ENCODE data around the gene MAPKBP1. TPM values are rescaled to one million over a fixed set of nuclear protein-coding genes. Genes with fewer than 3 reads are reported as not detected.
"Not testable (repeated sequence)": the region's sequence is repeated elsewhere in the genome, so short reads cannot be mapped to it uniquely, and the experiment has no call there.

The MAPKBP1 gene
- total RNA-seq, result 24.7 and 25.7 TPM in 2 replicates

GRCh38 chr15:41774062-41774881, at the start of gene MAPKBP1:
Gene MAPKBP1, plus strand, starts transcription at chr15:41774484. Its CDS starts 792 bp downstream, at chr15:41775276.
- Mint-ChIP-seq H3K9me3 (no peaks in the 10 kb centered on the region), H3K27me3 (ENCODE audit: low read depth) (no peaks in the 10 kb centered on the region), H3K36me3 (ENCODE audit: low read depth) (peaks cover 5% of the 10 kb centered on the region), H3K4me1 (ENCODE audit: low read depth) (peaks cover 49% of the 10 kb centered on the region), H3K4me3 (ENCODE audit: low read depth) (peak within 1 kb of the TSS; percentile 90), H3K27ac (peak within 1 kb of the TSS; percentile 90)
- intact Hi-C loops (cut with micrococcal nuclease), result loop anchor here (1.0 to 5.0 kb wide), 6 partner anchors 17 to 217 kb away; partner anchors contain the start of gene TYRO3
- peak; percentile 99 for DNase-seq (ENCODE audit: low spot score)

- no peak for DNase-seq (ENCODE audit: low spot score)
- no peaks in the 10 kb centered on the region for H3K9me3 Mint-ChIP-seq
- H3K27ac Mint-ChIP-seq, result no peak overlapping the region
- H3K27me3 Mint-ChIP-seq (ENCODE audit: low read depth), result no peaks in the 10 kb centered on the region
- intact Hi-C loops (cut with micrococcal nuclease), result no loop called here
- H3K36me3 Mint-ChIP-seq (ENCODE audit: low read depth), result peaks cover 5% of the 10 kb centered on the region
- H3K4me1 Mint-ChIP-seq (ENCODE audit: low read depth), result no peaks in the 10 kb centered on the region
- H3K4me3 Mint-ChIP-seq (ENCODE audit: low read depth), result no peak overlapping the region
Measured at GRCh38 chr15:41727143-41727542, 47.1 kb upstream of the MAPKBP1 start.

GRCh38 chr15:41728061-41728460, 46.2 kb upstream of the MAPKBP1 start:
- H3K9me3 Mint-ChIP-seq; H3K27ac Mint-ChIP-seq; H3K4me3 Mint-ChIP-seq (ENCODE audit: low read depth); H3K36me3 Mint-ChIP-seq (ENCODE audit: low read depth); H3K27me3 Mint-ChIP-seq (ENCODE audit: low read depth); intact Hi-C loops (cut with micrococcal nuclease); H3K4me1 Mint-ChIP-seq (ENCODE audit: low read depth); DNase-seq (ENCODE audit: low spot score): not testable (repeated sequence)

GRCh38 chr15:41730543-41730942, 43.7 kb upstream of the MAPKBP1 start:
- H3K27ac Mint-ChIP-seq, result no peak overlapping the region

GRCh38 chr15:41732483-41732882, 41.8 kb upstream of the MAPKBP1 start:
- no peak overlapping the region for H3K4me3 Mint-ChIP-seq (ENCODE audit: low read depth)
- no peaks in the 10 kb centered on the region for H3K27me3 Mint-ChIP-seq (ENCODE audit: low read depth)
- H3K36me3 Mint-ChIP-seq (ENCODE audit: low read depth), result peaks cover 25% of the 10 kb centered on the region
- H3K27ac Mint-ChIP-seq, result no peak overlapping the region
- no peaks in the 10 kb centered on the region for H3K4me1 Mint-ChIP-seq (ENCODE audit: low read depth)
- no peak for DNase-seq (ENCODE audit: low spot score)
- intact Hi-C loops (cut with micrococcal nuclease), result no loop called here
- no peaks in the 10 kb centered on the region for H3K9me3 Mint-ChIP-seq

More at GRCh38 chr15:41730543-41730942, 43.7 kb upstream of the MAPKBP1 start:
- Mint-ChIP-seq H3K4me3 (ENCODE audit: low read depth) (no peak overlapping the region), H3K9me3 (no peaks in the 10 kb centered on the region), H3K36me3 (ENCODE audit: low read depth) (peaks cover 14% of the 10 kb centered on the region), H3K27me3 (ENCODE audit: low read depth) (no peaks in the 10 kb centered on the region), H3K4me1 (ENCODE audit: low read depth) (no peaks in the 10 kb centered on the region)
- intact Hi-C loops (cut with micrococcal nuclease), result no loop called here
- no peak for DNase-seq (ENCODE audit: low spot score)

GRCh38 chr15:41734079-41734478, 40.2 kb upstream of the MAPKBP1 start:
- peaks cover 33% of the 10 kb centered on the region for H3K36me3 Mint-ChIP-seq (ENCODE audit: low read depth)
- no peaks in the 10 kb centered on the region for H3K9me3 Mint-ChIP-seq
- no peak overlapping the region for H3K4me3 Mint-ChIP-seq (ENCODE audit: low read depth)
- no peak overlapping the region for H3K27ac Mint-ChIP-seq
- no peaks in the 10 kb centered on the region for H3K27me3 Mint-ChIP-seq (ENCODE audit: low read depth)
- H3K4me1 Mint-ChIP-seq (ENCODE audit: low read depth), result no peaks in the 10 kb centered on the region
- intact Hi-C loops (cut with micrococcal nuclease), result no loop called here
- DNase-seq (ENCODE audit: low spot score), result no peak

- no peak for DNase-seq (ENCODE audit: low spot score)
- no peaks in the 10 kb centered on the region for H3K4me1 Mint-ChIP-seq (ENCODE audit: low read depth)
- H3K27me3 Mint-ChIP-seq (ENCODE audit: low read depth), result no peaks in the 10 kb centered on the region
- H3K4me3 Mint-ChIP-seq (ENCODE audit: low read depth), result no peak overlapping the region
- intact Hi-C loops (cut with micrococcal nuclease), result no loop called here
- H3K9me3 Mint-ChIP-seq, result no peaks in the 10 kb centered on the region
- no peak overlapping the region for H3K27ac Mint-ChIP-seq
- H3K36me3 Mint-ChIP-seq (ENCODE audit: low read depth), result peaks cover 35% of the 10 kb centered on the region
Measured at GRCh38 chr15:41735046-41735445, 39.2 kb upstream of the MAPKBP1 start.

GRCh38 chr15:41735492-41735891, 38.8 kb upstream of the MAPKBP1 start:
- H3K9me3 Mint-ChIP-seq; H3K4me3 Mint-ChIP-seq (ENCODE audit: low read depth); H3K4me1 Mint-ChIP-seq (ENCODE audit: low read depth); H3K27me3 Mint-ChIP-seq (ENCODE audit: low read depth); DNase-seq (ENCODE audit: low spot score); H3K27ac Mint-ChIP-seq; intact Hi-C loops (cut with micrococcal nuclease): not testable (repeated sequence)
- H3K36me3 Mint-ChIP-seq (ENCODE audit: low read depth), result peaks cover 35% of the 10 kb centered on the region

GRCh38 chr15:41746802-41747201, 27.5 kb upstream of the MAPKBP1 start:
- H3K9me3 Mint-ChIP-seq, result no peaks in the 10 kb centered on the region
- no peaks in the 10 kb centered on the region for H3K27me3 Mint-ChIP-seq (ENCODE audit: low read depth)
- H3K4me3 Mint-ChIP-seq (ENCODE audit: low read depth), result no peak overlapping the region
- intact Hi-C loops (cut with micrococcal nuclease), result no loop called here
- H3K4me1 Mint-ChIP-seq (ENCODE audit: low read depth), result peaks cover 2% of the 10 kb centered on the region
- DNase-seq (ENCODE audit: low spot score), result no peak
- peaks cover 36% of the 10 kb centered on the region for H3K36me3 Mint-ChIP-seq (ENCODE audit: low read depth)
- no peak overlapping the region for H3K27ac Mint-ChIP-seq

GRCh38 chr15:41756198-41756597, 18.1 kb upstream of the MAPKBP1 start:
- Mint-ChIP-seq H3K4me1 (ENCODE audit: low read depth) (no peaks in the 10 kb centered on the region), H3K27ac (no peak overlapping the region), H3K36me3 (ENCODE audit: low read depth) (peaks cover 47% of the 10 kb centered on the region), H3K4me3 (ENCODE audit: low read depth) (no peak overlapping the region), H3K27me3 (ENCODE audit: low read depth) (no peaks in the 10 kb centered on the region), H3K9me3 (no peaks in the 10 kb centered on the region)
- intact Hi-C loops (cut with micrococcal nuclease), result no loop called here
- DNase-seq (ENCODE audit: low spot score), result no peak

- H3K4me3 Mint-ChIP-seq (ENCODE audit: low read depth), result peak overlapping the region; percentile 90
- no peaks in the 10 kb centered on the region for H3K9me3 Mint-ChIP-seq
- peaks cover 37% of the 10 kb centered on the region for H3K4me1 Mint-ChIP-seq (ENCODE audit: low read depth)
- peaks cover 14% of the 10 kb centered on the region for H3K36me3 Mint-ChIP-seq (ENCODE audit: low read depth)
- peak; percentile 53 for DNase-seq (ENCODE audit: low spot score)
- H3K27ac Mint-ChIP-seq, result peak overlapping the region; percentile 90
- intact Hi-C loops (cut with micrococcal nuclease), result loop anchor here (1.0 to 5.0 kb wide), 3 partner anchors 131 to 284 kb away; partner anchors contain the start of gene TYRO3
- H3K27me3 Mint-ChIP-seq (ENCODE audit: low read depth), result no peaks in the 10 kb centered on the region
Measured at GRCh38 chr15:41772720-41773331, 1.5 kb upstream of the MAPKBP1 start.

GRCh38 chr15:41773332-41773728, 954 bp upstream of the MAPKBP1 start:
- H3K9me3 Mint-ChIP-seq, result no peaks in the 10 kb centered on the region
- H3K4me3 Mint-ChIP-seq (ENCODE audit: low read depth), result peak overlapping the region; percentile 90
- peaks cover 9% of the 10 kb centered on the region for H3K36me3 Mint-ChIP-seq (ENCODE audit: low read depth)
- H3K4me1 Mint-ChIP-seq (ENCODE audit: low read depth), result peaks cover 42% of the 10 kb centered on the region
- intact Hi-C loops (cut with micrococcal nuclease), result loop anchor here (2.0 to 5.0 kb wide), 2 partner anchors 216 to 283 kb away; partner anchors contain the start of gene TYRO3
- peak overlapping the region; percentile 90 for H3K27ac Mint-ChIP-seq
- no peak for DNase-seq (ENCODE audit: low spot score)
- no peaks in the 10 kb centered on the region for H3K27me3 Mint-ChIP-seq (ENCODE audit: low read depth)

- H3K27ac Mint-ChIP-seq, result peak overlapping the region; percentile 90
- H3K4me1 Mint-ChIP-seq (ENCODE audit: low read depth), result peaks cover 45% of the 10 kb centered on the region
- H3K9me3 Mint-ChIP-seq, result no peaks in the 10 kb centered on the region
- peak overlapping the region; percentile 90 for H3K4me3 Mint-ChIP-seq (ENCODE audit: low read depth)
- DNase-seq (ENCODE audit: low spot score), result no peak
- no peaks in the 10 kb centered on the region for H3K27me3 Mint-ChIP-seq (ENCODE audit: low read depth)
- peaks cover 6% of the 10 kb centered on the region for H3K36me3 Mint-ChIP-seq (ENCODE audit: low read depth)
- intact Hi-C loops (cut with micrococcal nuclease), result loop anchor here (1.0 to 5.0 kb wide), 7 partner anchors 17 to 283 kb away; partner anchors contain the start of gene TYRO3
Measured at GRCh38 chr15:41773729-41774061, 589 bp upstream of the MAPKBP1 start.

Data from activated T-helper 2 cell treated with anti-CD3 and anti-CD28 coated beads, Interferon-gamma antibody, Interleukin-2, Interleukin-4, amounts not matched to agents 10 μg/mL and 5 μg/mL and 100 μg/mL, durations not matched to agents 14 hours and 24 hours and 36 hours (primary cell).